GM06990 (cell line): Measurements from ENCODE around the gene GNAS-AS1.

ENCODE experiments used
- DNase-seq: peaks from one replicate; pipeline ENCODE4 v3.0.0-alpha.2; 2011; ENCODE audit not compliant: insufficient read length; ENCODE audit errors: extremely low read depth
- H3K27me3 ChIP-seq: replicated peaks from 2 replicates; pipeline ENCODE4 v1.6.0; 2011; ENCODE audit warnings: low read length; ENCODE audit not compliant: control insufficient read depth, insufficient read depth
- H3K36me3 ChIP-seq: 2 replicates; pipeline ENCODE4 v1.5.1; 2011; ENCODE audit warnings: low read length; ENCODE audit not compliant: control insufficient read depth, insufficient read depth
- H3K4me3 ChIP-seq: replicated peaks from 2 replicates; pipeline ENCODE4 v1.5.1; 2011; ENCODE audit warnings: low read depth, mild to moderate bottlenecking, control low read depth, low read length
- TF ChIP-seq, protein P1 (sequence below): IDR thresholded peaks from 2 replicates; pipeline ENCODE4 v1.5.1; 2011; ENCODE audit warnings: low read length, control low read depth, mild to moderate bottlenecking, inconsistent platforms; ENCODE audit not compliant: insufficient read depth, poor library complexity, severe bottlenecking

Gene GNAS-AS1

DNA sequence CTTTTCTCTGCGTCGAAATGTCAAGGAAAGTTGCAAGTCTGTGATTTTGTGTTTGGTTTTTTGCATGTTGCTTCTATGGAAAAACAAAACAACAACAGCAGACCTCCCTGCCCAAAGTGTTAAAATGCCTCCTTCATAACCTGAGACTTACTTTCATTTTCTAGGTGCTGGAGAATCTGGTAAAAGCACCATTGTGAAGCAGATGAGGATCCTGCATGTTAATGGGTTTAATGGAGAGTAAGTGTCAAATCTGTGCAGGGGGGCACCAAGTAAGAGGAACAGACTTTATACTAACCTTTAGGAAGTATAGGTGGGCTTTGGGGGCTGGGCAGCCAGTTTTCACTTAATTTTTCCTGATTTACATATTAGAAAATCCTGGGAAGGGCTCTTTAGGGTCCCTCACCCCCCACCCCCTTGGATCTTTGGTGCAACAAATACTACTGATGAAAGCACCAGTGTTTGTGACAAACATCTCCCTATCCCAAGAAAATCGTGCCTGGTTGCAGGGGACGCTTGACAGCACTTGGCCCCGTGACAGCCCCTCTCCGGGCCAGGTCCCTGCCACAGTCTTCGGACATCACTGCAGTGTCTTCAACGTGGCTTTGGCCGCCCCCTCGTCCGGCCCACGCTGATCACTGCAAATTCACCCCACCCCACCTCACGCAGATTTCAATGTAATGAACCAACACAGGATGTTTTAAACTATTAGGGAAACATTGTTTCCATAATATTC lies 44.9 kb upstream of the GNAS-AS1 start:
- Histone ChIP-seq H3K4me3 (no peak overlapping the region), H3K36me3 (peaks cover 8% of the 10 kb centered on the region), H3K27me3 (no peaks in the 10 kb centered on the region)
- no peak for DNase-seq
- TF ChIP-seq, protein P1, sequence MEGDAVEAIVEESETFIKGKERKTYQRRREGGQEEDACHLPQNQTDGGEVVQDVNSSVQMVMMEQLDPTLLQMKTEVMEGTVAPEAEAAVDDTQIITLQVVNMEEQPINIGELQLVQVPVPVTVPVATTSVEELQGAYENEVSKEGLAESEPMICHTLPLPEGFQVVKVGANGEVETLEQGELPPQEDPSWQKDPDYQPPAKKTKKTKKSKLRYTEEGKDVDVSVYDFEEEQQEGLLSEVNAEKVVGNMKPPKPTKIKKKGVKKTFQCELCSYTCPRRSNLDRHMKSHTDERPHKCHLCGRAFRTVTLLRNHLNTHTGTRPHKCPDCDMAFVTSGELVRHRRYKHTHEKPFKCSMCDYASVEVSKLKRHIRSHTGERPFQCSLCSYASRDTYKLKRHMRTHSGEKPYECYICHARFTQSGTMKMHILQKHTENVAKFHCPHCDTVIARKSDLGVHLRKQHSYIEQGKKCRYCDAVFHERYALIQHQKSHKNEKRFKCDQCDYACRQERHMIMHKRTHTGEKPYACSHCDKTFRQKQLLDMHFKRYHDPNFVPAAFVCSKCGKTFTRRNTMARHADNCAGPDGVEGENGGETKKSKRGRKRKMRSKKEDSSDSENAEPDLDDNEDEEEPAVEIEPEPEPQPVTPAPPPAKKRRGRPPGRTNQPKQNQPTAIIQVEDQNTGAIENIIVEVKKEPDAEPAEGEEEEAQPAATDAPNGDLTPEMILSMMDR, result no peak

DNA sequence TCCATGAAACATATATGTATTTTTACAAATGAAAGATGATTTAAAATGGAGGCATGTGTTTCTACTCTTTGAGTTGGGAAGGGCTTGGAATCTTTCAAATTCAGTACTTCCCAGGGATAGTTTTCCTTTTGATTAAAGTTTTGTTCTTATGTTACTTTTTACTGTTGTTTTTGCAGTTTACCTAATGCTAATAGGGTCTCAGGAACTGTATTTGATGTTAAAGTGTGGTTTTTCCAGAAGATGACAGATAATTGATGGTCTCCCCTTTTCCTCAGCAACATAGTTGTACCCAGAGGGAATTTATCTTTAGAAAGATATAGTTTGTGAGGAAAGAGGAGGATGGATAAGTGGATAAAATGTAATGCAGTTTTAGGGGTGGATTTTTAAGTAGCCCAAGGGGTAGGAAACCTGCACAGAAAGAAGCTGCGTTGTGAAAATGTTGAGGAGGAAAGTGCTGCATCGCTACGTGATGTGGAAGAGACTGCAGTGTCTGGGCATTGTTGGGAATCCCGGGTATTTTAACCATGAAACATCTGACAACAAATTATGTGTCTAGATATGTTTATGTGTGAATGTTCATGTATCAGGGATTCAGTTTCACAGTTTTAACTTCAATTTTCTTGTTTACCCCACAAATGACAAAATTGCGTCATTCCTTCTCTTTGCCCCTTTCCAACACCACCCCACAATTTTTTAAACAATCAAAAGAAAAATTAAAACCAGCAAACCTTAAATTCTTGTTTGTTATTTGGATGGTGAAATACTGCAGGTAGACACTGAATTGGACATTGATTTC lies 44.1 kb upstream of the GNAS-AS1 start:
- DNase-seq, result no peak
- TF ChIP-seq, protein P1, result no peak
- peaks cover 6% of the 10 kb centered on the region for H3K36me3 ChIP-seq

DNA sequence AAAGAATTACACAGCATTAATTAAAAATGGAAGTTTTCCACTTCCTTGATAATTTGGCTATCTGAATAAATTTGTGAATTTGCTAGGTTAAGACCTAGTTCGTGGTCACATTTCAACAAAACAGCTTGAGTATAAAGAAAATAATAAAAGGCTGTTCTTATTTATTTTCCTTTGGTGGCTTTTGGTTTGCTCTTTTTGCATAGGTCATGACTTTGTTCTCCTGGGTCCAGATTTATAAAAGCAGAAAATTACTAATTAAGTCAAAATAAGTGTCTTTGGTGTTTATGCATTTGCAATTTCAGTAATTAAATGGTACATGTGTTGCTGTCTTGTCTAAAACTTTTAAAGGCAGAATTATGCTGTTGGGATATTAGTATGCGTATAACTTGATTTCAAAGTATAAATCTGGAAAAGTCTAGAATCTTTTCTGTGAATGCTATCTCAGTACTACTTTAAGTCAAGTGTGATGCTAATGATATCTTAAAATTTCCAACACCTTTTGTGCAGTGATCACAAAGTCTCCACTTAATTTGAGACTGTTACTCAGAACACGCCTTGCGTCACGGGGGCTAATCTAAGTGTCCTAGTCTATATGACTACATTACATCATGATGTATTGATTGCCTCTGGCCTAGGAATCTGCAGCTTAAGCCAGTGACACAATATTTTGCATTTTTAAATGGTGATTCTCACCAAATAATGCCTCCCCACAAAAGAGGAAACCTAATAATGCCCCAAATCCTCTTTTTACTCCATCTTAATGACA lies 42.8 kb upstream of the GNAS-AS1 start:
- H3K4me3 ChIP-seq, result peak overlapping the region; percentile 70
- TF ChIP-seq, protein P1, result no peak
- no peaks in the 10 kb centered on the region for H3K27me3 ChIP-seq
- DNase-seq, result no peak
- peaks cover 6% of the 10 kb centered on the region for H3K36me3 ChIP-seq

More for the DNA sequence above, 44.1 kb upstream of the GNAS-AS1 start:
- Histone ChIP-seq H3K4me3 (peak overlapping the region; percentile 70), H3K27me3 (no peaks in the 10 kb centered on the region)

DNA sequence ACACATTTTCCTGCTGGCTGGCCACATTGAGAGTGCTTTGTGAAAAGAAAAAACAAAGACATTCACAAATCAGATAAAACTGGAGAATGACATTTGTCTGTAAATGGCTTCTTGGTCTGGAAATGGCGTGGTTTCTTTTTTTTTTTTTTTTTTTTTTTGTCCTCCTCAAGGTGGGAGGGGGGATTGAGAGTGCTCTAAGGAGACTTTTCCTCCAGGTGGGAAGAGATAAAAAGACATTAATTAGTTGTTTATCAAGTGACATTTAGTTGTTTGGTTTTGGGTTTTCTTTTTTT lies 42.2 kb upstream of the GNAS-AS1 start:
- no peak for DNase-seq
- TF ChIP-seq, protein P1, result no peak
- peak overlapping the region; percentile 70 for H3K4me3 ChIP-seq
- no peaks in the 10 kb centered on the region for H3K27me3 ChIP-seq
- peaks cover 6% of the 10 kb centered on the region for H3K36me3 ChIP-seq

DNA sequence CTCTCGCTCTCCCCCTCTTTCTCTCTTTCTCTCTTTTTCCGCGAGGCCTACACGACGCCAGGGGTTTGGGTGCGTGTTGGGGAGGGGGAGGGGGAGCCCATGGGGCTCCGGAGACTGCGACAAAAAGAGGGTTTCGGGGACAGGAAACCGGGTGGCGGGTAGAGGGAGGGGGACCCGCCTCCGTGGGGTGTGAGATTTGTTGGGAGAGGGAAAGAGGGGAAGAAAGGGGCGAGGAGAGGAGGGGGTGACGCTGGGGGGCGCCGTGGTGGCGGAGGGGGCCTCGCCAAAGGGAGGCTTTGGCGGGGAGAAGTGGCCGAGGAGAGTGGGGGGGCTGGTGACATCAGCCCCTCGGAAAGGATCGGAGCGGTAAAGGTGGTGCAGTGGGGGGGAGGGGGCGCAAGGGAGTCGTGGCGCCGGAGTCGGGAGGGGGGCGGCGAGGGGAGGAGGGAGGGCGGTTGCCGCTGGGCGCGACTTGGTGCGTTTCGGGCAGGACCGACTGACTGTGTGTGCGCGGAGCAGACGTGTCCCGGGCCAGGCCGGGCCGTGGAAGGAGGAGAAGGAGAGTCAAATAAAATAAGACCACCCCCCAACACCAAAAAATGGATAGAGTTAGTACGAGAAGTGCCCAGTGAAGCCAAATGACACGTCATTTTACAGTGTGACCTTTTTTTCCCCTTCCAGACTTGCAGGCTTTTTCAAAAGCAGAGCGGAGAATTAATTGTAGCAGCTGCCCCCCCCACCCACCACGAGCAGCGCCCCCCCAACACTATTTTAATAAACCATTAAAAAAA lies 41.6 kb upstream of the GNAS-AS1 start:
- DNase-seq, result peak; percentile 84
- Histone ChIP-seq H3K4me3 (peak overlapping the region; percentile 70), H3K36me3 (peaks cover 6% of the 10 kb centered on the region; the same call in 1 of the 2 replicates), H3K27me3 (no peaks in the 10 kb centered on the region)
- TF ChIP-seq, protein P1, result peak; percentile 40
